ENCODE data around the gene PSMD7.

DNA sequence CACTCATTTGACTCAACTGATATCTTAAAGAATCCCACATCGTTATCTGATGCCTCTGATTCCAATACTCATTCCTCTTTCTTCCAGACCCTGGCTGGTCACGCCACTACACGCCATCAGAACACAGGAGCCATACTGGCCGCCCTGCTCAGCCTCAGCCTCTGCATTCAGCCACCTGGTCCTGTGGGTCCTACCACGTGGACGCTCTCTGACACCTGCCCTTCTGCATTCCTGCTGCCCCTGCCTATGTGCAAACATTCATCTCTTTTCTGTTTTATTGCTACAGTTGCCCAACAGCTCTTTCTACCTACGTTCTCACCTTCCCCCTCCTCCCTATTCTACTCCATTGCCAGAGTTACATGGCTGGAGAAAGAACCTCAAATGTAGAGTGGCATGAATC, 18.4 kb downstream of the PSMD7 start:
- TF ChIP-seq POLR2A (IDR thresholded peaks at IDR 0.05; ENCODE audit: borderline replicate concordance, extremely low read depth, insufficient read depth, insufficient read length) (no peak), EZH2 (IDR thresholded peaks at IDR 0.05) (no peak)
- TF ChIP-seq, protein P1, sequence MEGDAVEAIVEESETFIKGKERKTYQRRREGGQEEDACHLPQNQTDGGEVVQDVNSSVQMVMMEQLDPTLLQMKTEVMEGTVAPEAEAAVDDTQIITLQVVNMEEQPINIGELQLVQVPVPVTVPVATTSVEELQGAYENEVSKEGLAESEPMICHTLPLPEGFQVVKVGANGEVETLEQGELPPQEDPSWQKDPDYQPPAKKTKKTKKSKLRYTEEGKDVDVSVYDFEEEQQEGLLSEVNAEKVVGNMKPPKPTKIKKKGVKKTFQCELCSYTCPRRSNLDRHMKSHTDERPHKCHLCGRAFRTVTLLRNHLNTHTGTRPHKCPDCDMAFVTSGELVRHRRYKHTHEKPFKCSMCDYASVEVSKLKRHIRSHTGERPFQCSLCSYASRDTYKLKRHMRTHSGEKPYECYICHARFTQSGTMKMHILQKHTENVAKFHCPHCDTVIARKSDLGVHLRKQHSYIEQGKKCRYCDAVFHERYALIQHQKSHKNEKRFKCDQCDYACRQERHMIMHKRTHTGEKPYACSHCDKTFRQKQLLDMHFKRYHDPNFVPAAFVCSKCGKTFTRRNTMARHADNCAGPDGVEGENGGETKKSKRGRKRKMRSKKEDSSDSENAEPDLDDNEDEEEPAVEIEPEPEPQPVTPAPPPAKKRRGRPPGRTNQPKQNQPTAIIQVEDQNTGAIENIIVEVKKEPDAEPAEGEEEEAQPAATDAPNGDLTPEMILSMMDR (IDR thresholded peaks at IDR 0.05 in 2 of 3, conservative IDR thresholded peaks at IDR 0.05 in 1 of 3; ENCODE audit: borderline replicate concordance in 1 of 3, insufficient read depth in 1 of 3, low read depth in 2 of 3, low read length in 2 of 3), result no peak

All from HCT116 (cell line).